ENCODE data around the gene PRKCE. TPM values are rescaled to one million over a fixed set of nuclear protein-coding genes. Genes with fewer than 3 reads are reported as not detected.

Gene PRKCE
- total and polyA plus RNA-seq, 2 experiments from 2014 or later: 0.94 to 1.2 TPM

- TF ChIP-seq ZNF462 (CRISPR knock-in tag; IDR thresholded peaks at IDR 0.05) (no peak), EZH2 (IDR thresholded peaks at IDR 0.05; ENCODE audit: low read depth, unreplicated experiment) (no peak), EZH2phosphoT487 (IDR thresholded peaks at IDR 0.05; ENCODE audit: unreplicated experiment) (no peak), CREB1 (CRISPR knock-in tag; IDR thresholded peaks at IDR 0.05; ENCODE audit: low read depth) (no peak), ETS1 (IDR thresholded peaks at IDR 0.05) (no peak), NANOG (IDR thresholded peaks at IDR 0.05; ENCODE audit: borderline replicate concordance) (no peak), POLR2AphosphoS5 (IDR thresholded peaks at IDR 0.05; ENCODE audit: low read depth) (no peak), REST (IDR thresholded peaks at IDR 0.05; ENCODE audit: unreplicated experiment) (no peak), STAT1 (IDR thresholded peaks at IDR 0.05; ENCODE audit: unreplicated experiment) (no peak), CTCF (conservative IDR thresholded peaks at IDR 0.05; ENCODE audit: low read depth in 2 of 2) (no peak), ZNF331 (CRISPR knock-in tag; IDR thresholded peaks at IDR 0.05; ENCODE audit: low read depth) (no peak)
Observed at GRCh38 chr2:46042207-46042637, 390.7 kb downstream of the PRKCE start (continued).
